ENCODE results near the gene KIRREL3.

DNA sequence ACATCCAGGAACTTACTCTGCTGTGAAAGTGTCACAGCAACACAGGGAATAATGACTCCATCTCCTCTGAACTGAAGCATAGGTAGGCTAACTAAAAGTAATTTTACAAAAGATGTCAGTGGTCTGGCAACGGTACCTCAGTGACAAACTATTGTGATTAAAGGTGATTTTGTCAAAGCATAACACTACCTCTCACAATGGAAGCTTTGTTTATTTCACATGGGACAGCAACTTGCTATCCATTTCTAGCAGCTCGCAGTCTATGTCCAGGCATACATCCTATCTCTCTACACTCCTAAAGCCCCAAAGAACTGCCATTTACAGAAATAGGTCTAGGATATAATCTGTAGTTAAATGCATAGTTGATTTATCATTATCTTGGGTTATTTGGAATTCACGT is 163.0 kb downstream of the KIRREL3 start:
- TF ChIP-seq, protein P1, sequence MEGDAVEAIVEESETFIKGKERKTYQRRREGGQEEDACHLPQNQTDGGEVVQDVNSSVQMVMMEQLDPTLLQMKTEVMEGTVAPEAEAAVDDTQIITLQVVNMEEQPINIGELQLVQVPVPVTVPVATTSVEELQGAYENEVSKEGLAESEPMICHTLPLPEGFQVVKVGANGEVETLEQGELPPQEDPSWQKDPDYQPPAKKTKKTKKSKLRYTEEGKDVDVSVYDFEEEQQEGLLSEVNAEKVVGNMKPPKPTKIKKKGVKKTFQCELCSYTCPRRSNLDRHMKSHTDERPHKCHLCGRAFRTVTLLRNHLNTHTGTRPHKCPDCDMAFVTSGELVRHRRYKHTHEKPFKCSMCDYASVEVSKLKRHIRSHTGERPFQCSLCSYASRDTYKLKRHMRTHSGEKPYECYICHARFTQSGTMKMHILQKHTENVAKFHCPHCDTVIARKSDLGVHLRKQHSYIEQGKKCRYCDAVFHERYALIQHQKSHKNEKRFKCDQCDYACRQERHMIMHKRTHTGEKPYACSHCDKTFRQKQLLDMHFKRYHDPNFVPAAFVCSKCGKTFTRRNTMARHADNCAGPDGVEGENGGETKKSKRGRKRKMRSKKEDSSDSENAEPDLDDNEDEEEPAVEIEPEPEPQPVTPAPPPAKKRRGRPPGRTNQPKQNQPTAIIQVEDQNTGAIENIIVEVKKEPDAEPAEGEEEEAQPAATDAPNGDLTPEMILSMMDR (IDR thresholded peaks at IDR 0.05; ENCODE audit: insufficient read depth, low read length, poor library complexity, severe bottlenecking): no peak
- TF ChIP-seq EZH2phosphoT487 (conservative IDR thresholded peaks at IDR 0.05; ENCODE audit: low read length): no peak

Data from SU-DHL-6 (cell line).